ENCODE data around the gene HDAC4. TPM values are rescaled to one million over a fixed set of nuclear protein-coding genes. Genes with fewer than 3 reads are reported as not detected.

HDAC4 gene
- total RNA-seq, 1 experiment from 2014 or later, result 47.6 TPM

GRCh38 chr2:239040152-239040761 is 360.6 kb downstream of the HDAC4 start:
- TF ChIP-seq EGR1 (IDR thresholded peaks at IDR 0.05; ENCODE audit: low read depth) (no peak), SP1 (IDR thresholded peaks at IDR 0.05; ENCODE audit: low read depth) (no peak)
- RAD21 ChIA-PET (ENCODE audit: low non-redundant PET in 1 of 2, low total read pairs in 2 of 2, uncharacterized antibody in 2 of 2, unreplicated experiment in 2 of 2), result no interaction called here
- Histone ChIP-seq H3K36me3 (ENCODE audit: control insufficient read depth in 1 of 2, insufficient read depth in 2 of 2, low read length in 2 of 2) (no peaks in the 10 kb centered on the region), H3K79me2 (ENCODE audit: insufficient read depth, low read length) (no peaks in the 10 kb centered on the region), H3K4me2 (ENCODE audit: low read length) (no peak overlapping the region), H3K27ac (ENCODE audit: low read depth, low read length) (no peak overlapping the region), H3K9ac (ENCODE audit: low read length) (no peak overlapping the region), H3K27me3 (ENCODE audit: insufficient read depth, low read length) (no peaks in the 10 kb centered on the region), H3K4me1 (ENCODE audit: control insufficient read depth in 1 of 2, insufficient read depth in 2 of 2, low read length in 2 of 2) (peaks cover 0 to 3% of the 10 kb centered on the region in 2 experiments; a peak in 1 of 4 replicates), H4K20me1 (ENCODE audit: insufficient read depth) (no peaks in the 10 kb centered on the region), H2AFZ (ENCODE audit: low read depth, low read length, poor library complexity, severe bottlenecking) (no peak overlapping the region), H3K9me2 (ENCODE audit: insufficient read depth) (no peaks in the 10 kb centered on the region), H3K4me3 (replicated peaks in 1 of 2; ENCODE audit: low read depth in 1 of 2, low read length in 2 of 2) (no peak overlapping the region), H3K9me3 (ENCODE audit: control insufficient read depth in 1 of 2, insufficient read depth in 1 of 2, low read depth in 1 of 2, low read length in 2 of 2) (no peaks in the 10 kb centered on the region)
- POLR2A ChIA-PET, result no interaction called here
- no peak for DNase-seq (ENCODE audit: low read depth, low spot score)
- BruUV-seq (replicated peaks), result no TSS peak
- CTCF ChIA-PET, result no interaction called here
- intact Hi-C loops (cut with micrococcal nuclease), result no loop called here
- ATAC-seq, result no peak

- ATAC-seq, result no peak
- H3K4me2 ChIP-seq (ENCODE audit: low read length), result no peak overlapping the region
- no peaks in the 10 kb centered on the region for H3K9me3 ChIP-seq (ENCODE audit: control insufficient read depth in 1 of 2, insufficient read depth in 1 of 2, low read depth in 1 of 2, low read length in 2 of 2)
- H3K27me3 ChIP-seq (ENCODE audit: insufficient read depth, low read length), result no peaks in the 10 kb centered on the region
- no peaks in the 10 kb centered on the region for H3K36me3 ChIP-seq (ENCODE audit: control insufficient read depth in 1 of 2, insufficient read depth in 2 of 2, low read length in 2 of 2)
- RAD21 ChIA-PET (ENCODE audit: low non-redundant PET in 1 of 2, low total read pairs in 2 of 2, uncharacterized antibody in 2 of 2, unreplicated experiment in 2 of 2), result no interaction called here
- H3K79me2 ChIP-seq (ENCODE audit: insufficient read depth, low read length), result no peaks in the 10 kb centered on the region
- intact Hi-C loops (cut with micrococcal nuclease), result no loop called here
- no TSS peak for BruUV-seq (replicated peaks)
- H3K27ac ChIP-seq (ENCODE audit: low read depth, low read length), result no peak overlapping the region
- no peaks in the 10 kb centered on the region for H4K20me1 ChIP-seq (ENCODE audit: insufficient read depth)
- POLR2A ChIA-PET, result no interaction called here
- no peak overlapping the region for H3K4me3 ChIP-seq (replicated peaks in 1 of 2; ENCODE audit: low read depth in 1 of 2, low read length in 2 of 2)
- no peak for DNase-seq (ENCODE audit: low read depth, low spot score)
- peaks cover 0 to 3% of the 10 kb centered on the region in 2 experiments; a peak in 1 of 4 replicates for H3K4me1 ChIP-seq (ENCODE audit: control insufficient read depth in 1 of 2, insufficient read depth in 2 of 2, low read length in 2 of 2)
- CTCF ChIA-PET, result no interaction called here
- H3K9me2 ChIP-seq (ENCODE audit: insufficient read depth), result no peaks in the 10 kb centered on the region
- no peak overlapping the region for H2AFZ ChIP-seq (ENCODE audit: low read depth, low read length, poor library complexity, severe bottlenecking)
- no peak overlapping the region for H3K9ac ChIP-seq (ENCODE audit: low read length)
- TF ChIP-seq FOSL1 (IDR thresholded peaks at IDR 0.05; ENCODE audit: low read depth) (no peak), CBX3 (IDR thresholded peaks at IDR 0.05; ENCODE audit: low read depth) (no peak), EGR1 (IDR thresholded peaks at IDR 0.05; ENCODE audit: low read depth) (no peak), ELF1 (IDR thresholded peaks at IDR 0.05; ENCODE audit: borderline replicate concordance, low read depth) (no peak), POLR2AphosphoS5 (IDR thresholded peaks at IDR 0.05; ENCODE audit: low read depth, low read length) (no peak), SP1 (IDR thresholded peaks at IDR 0.05; ENCODE audit: low read depth) (no peak), CEBPB (IDR thresholded peaks at IDR 0.05; ENCODE audit: low read depth) (no peak), ZBTB33 (IDR thresholded peaks at IDR 0.05; ENCODE audit: extremely low read depth, insufficient replicate concordance, low read length) (no peak), REST (IDR thresholded peaks at IDR 0.05; ENCODE audit: low read depth) (no peak), ZNF274 (IDR thresholded peaks at IDR 0.05; ENCODE audit: low read depth, low read length) (no peak), EZH2 (IDR thresholded peaks at IDR 0.05) (no peak)
- TF ChIP-seq, protein P1, sequence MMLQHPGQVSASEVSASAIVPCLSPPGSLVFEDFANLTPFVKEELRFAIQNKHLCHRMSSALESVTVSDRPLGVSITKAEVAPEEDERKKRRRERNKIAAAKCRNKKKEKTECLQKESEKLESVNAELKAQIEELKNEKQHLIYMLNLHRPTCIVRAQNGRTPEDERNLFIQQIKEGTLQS (IDR thresholded peaks at IDR 0.05), result no peak
These were observed 361.4 kb downstream of the HDAC4 start for GRCh38 chr2:239039479-239039861.
